ENCODE results near the gene TNFRSF18. TPM values are rescaled to one million over a fixed set of nuclear protein-coding genes. Genes with fewer than 3 reads are reported as not detected.
"Not testable (repeated sequence)": the region's sequence is repeated elsewhere in the genome, so short reads cannot be mapped to it uniquely, and the experiment has no call there.

The TNFRSF18 gene
- total and polyA plus RNA-seq, 8 donors, result 0.32 to 1.2 (median 0.34) TPM; not detected in 3

- Histone ChIP-seq H3K27ac (no peak overlapping the region), H3K4me1 (no peaks in the 10 kb centered on the region), H3K9me3 (no peaks in the 10 kb centered on the region), H3K4me3 (no peak overlapping the region), H3K36me3 (peaks cover 0 to 33% (median 18%) of the 10 kb centered on the region in 3 donors), H3K27me3 (no peaks in the 10 kb centered on the region)
- intact Hi-C loops (cut with DNase I), result no loop called here
- WGBS, 2 donors, result 93 to 95% methylated on average over 49 to 50 of the region's 50 CpGs
- no peak for TF ChIP-seq CTCF (IDR thresholded peaks at IDR 0.05)
- DNase-seq (peak in 2 of 6 donors; percentile 30 to 56), ATAC-seq (no peak), FAIRE-seq (no peak)
Measured at GRCh38 chr1:1253972-1254666, 47.7 kb upstream of the TNFRSF18 start.

DNA sequence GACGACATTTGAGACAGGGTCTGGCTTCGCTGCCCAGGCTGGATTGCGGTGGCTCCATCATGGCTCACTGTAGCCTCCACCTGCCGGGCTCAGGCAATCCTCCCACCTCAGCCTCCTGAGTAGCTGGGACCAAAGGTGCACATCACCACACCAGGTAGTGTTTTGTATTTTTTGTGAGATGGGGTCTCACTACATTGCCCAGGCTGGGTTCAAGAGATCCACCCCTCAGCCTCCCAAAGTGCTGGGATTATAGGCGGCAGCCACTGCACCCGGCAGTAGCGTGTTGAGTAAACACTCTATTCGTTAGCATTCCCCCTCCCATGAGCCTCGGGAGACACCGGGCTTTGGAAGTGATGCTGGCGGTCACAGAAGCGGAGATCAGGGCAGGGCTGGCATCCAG, 46.9 kb upstream of the TNFRSF18 start:
- Histone ChIP-seq H3K27me3 (no peaks in the 10 kb centered on the region), H3K4me3 (no peak overlapping the region), H3K4me1 (no peaks in the 10 kb centered on the region), H3K9me3 (no peaks in the 10 kb centered on the region), H3K36me3 (peaks cover 0 to 33% (median 18%) of the 10 kb centered on the region in 3 donors), H3K27ac (no peak overlapping the region)
- no peak for TF ChIP-seq CTCF (IDR thresholded peaks at IDR 0.05)
- 80 to 87% methylated on average over 12 of the region's 12 CpGs for WGBS, 2 donors
- ATAC-seq (no peak), DNase-seq (no peak), FAIRE-seq (no peak)
- intact Hi-C loops (cut with DNase I), result no loop called here

- Histone ChIP-seq H3K4me3 (no peak overlapping the region), H3K9me3 (no peaks in the 10 kb centered on the region), H3K27me3 (no peaks in the 10 kb centered on the region), H3K27ac (no peak overlapping the region), H3K4me1 (no peaks in the 10 kb centered on the region), H3K36me3 (peaks cover 0 to 20% (median 13%) of the 10 kb centered on the region in 3 donors)
- FAIRE-seq (no peak), ATAC-seq (peak in 2 of 4 donors; percentile 4 to 46), DNase-seq (peak in 3 of 6 donors; percentile 24 to 48 (median 48))
- WGBS, 2 donors, result 81 to 90% methylated on average over 16 of the region's 16 CpGs
- no peak for TF ChIP-seq CTCF (IDR thresholded peaks at IDR 0.05)
- intact Hi-C loops (cut with DNase I), result no loop called here
Measured at GRCh38 chr1:1250786-1251284, 44.4 kb upstream of the TNFRSF18 start.

DNA sequence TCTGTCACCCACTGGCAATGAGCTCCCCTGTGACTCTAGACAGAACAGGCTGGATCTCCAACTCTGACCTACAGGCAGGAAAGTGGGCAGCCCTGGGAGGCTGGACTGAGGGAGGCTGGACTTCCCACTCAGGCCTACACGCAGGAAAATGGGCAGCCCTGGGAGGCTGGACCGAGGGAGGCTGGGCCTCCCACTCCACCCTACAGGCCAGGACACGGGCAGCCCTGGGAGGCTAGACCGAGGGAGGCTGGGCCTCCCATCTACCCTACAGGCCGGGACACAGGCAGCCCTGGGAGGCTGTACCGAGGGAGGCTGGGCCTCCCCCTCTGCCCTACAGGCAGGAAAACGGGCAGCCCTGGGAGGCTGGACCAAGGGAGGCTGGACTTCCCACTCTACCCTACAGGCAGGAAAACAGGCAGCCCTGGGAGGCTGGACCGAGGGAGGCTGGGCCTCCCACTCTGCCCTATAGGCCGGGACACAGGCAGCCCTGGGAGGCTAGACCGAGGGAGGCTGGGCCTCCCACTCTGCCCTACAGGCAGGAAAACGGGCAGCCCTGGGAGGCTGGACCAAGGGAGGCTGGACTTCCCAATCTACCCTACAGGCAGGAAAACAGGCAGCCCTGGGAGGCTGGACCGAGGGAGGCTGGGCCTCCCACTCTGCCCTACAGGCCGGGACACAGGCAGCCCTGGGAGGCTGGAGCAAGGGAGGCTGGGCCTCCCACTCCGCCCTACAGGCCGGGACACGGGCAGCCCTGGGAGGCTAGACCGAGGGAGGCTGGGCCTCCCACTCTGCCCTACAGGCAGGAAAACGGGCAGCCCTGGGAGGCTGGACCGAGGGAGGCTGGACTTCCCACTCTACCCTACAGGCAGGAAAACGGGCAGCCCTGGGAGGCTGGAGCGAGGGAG, 41.9 kb upstream of the TNFRSF18 start:
- intact Hi-C loops (cut with DNase I), result loop anchor here in 1 of 3 donors (10.0 kb wide), 1 partner anchor 123 kb away; no protein-coding TSS in a partner anchor
- not testable (repeated sequence) for ATAC-seq, FAIRE-seq, H3K4me1 ChIP-seq, H3K36me3 ChIP-seq, H3K27me3 ChIP-seq, H3K4me3 ChIP-seq, H3K9me3 ChIP-seq, H3K27ac ChIP-seq
- WGBS, 2 donors, result 83 to 89% methylated on average over 17 to 21 of the region's 21 CpGs
- peak in 2 of 6 donors; percentile 11 to 42 for DNase-seq

GRCh38 chr1:1247341-1247913, 41.0 kb upstream of the TNFRSF18 start:
- FAIRE-seq (no peak), DNase-seq (peak in 3 of 6 donors; percentile 28 to 79 (median 56)), ATAC-seq (no peak)
- Histone ChIP-seq H3K4me1 (no peaks in the 10 kb centered on the region), H3K4me3 (no peak overlapping the region), H3K27me3 (no peaks in the 10 kb centered on the region), H3K9me3 (no peaks in the 10 kb centered on the region), H3K36me3 (no peaks in the 10 kb centered on the region), H3K27ac (no peak overlapping the region)
- 43 to 50% methylated on average over 25 of the region's 25 CpGs for WGBS, 2 donors
- TF ChIP-seq CTCF (IDR thresholded peaks at IDR 0.05), result no peak
- intact Hi-C loops (cut with DNase I), result loop anchor here in 1 of 3 donors (10.0 kb wide), 1 partner anchor 123 kb away; no protein-coding TSS in a partner anchor

All from pancreas (tissue), 10 donors.